Measurements from ENCODE around the gene SCN2B. TPM values are rescaled to one million over a fixed set of nuclear protein-coding genes. Genes with fewer than 3 reads are reported as not detected.

SCN2B gene, protein sequence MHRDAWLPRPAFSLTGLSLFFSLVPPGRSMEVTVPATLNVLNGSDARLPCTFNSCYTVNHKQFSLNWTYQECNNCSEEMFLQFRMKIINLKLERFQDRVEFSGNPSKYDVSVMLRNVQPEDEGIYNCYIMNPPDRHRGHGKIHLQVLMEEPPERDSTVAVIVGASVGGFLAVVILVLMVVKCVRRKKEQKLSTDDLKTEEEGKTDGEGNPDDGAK
- total RNA-seq (2016; rRNA removed; fragmentation: Illumina TruSeq; extraction: Trizol) (0.02 TPM in 1 of 2 replicates, not detected in the other), polyA plus RNA-seq (2011; rRNA removed) (0.01 TPM in 2 replicates), polyA minus RNA-seq (2011; rRNA and poly(A)+ RNA removed; ENCODE audit: low replicate concordance) (not detected in 2 replicates), Bru-seq, nascent RNA (percentile 7 among the genes with signal in this experiment), BruChase-seq, experiment 1, labeled RNA remaining after a 6-hour chase (percentile 7 among the genes with signal in this experiment), BruChase-seq, experiment 2, labeled RNA remaining after a 2-hour chase (not detected)
- not detected in 2 replicates for total RNA-seq (2016; cell fraction: cytosol; rRNA removed; fragmentation: Illumina TruSeq; extraction: Trizol; ENCODE audit: low read depth)
- total RNA-seq (2016; cell fraction: insoluble cytoplasmic fraction; rRNA removed; fragmentation: Illumina TruSeq; extraction: Trizol): 0.02 TPM in 1 of 2 replicates, not detected in the other
- total RNA-seq (2016; cell fraction: membrane; rRNA removed; fragmentation: Illumina TruSeq; extraction: Trizol): not detected in 2 replicates
- not detected in 2 replicates for total RNA-seq (2016; cell fraction: nucleus; rRNA removed; fragmentation: Illumina TruSeq; extraction: Trizol)
- polyA plus RNA-seq (2011; cell fraction: cytosol; rRNA removed): 0.01 and 0.03 TPM in 2 replicates
- 0.02 and 0.03 TPM in 2 replicates for polyA plus RNA-seq (2011; cell fraction: nucleus; rRNA removed)
- 0.03 TPM in 1 of 2 replicates, not detected in the other for polyA plus RNA-seq (2012)
- not detected in 2 replicates for polyA plus RNA-seq (2016; cell fraction: cytosol; fragmentation: Illumina TruSeq; extraction: Trizol; ENCODE audit: low read depth)
- polyA plus RNA-seq (2016; cell fraction: insoluble cytoplasmic fraction; fragmentation: Illumina TruSeq; extraction: Trizol; ENCODE audit: low read depth): 0.03 TPM in 1 of 2 replicates, not detected in the other
- polyA plus RNA-seq (2016; cell fraction: membrane; fragmentation: Illumina TruSeq; extraction: Trizol; ENCODE audit: low read depth): not detected in 2 replicates
- not detected in 2 replicates for polyA plus RNA-seq (2016; cell fraction: nucleus; fragmentation: Illumina TruSeq; extraction: Trizol; ENCODE audit: insufficient read depth, low read depth)
- polyA minus RNA-seq (2011; cell fraction: cytosol; rRNA and poly(A)+ RNA removed): not detected in 2 replicates
- polyA minus RNA-seq (2011; cell fraction: nucleus; rRNA and poly(A)+ RNA removed): not detected in 2 replicates
- long read RNA-seq, experiment 1: 0 reads
- long read RNA-seq, experiment 2: 0 reads

DNA sequence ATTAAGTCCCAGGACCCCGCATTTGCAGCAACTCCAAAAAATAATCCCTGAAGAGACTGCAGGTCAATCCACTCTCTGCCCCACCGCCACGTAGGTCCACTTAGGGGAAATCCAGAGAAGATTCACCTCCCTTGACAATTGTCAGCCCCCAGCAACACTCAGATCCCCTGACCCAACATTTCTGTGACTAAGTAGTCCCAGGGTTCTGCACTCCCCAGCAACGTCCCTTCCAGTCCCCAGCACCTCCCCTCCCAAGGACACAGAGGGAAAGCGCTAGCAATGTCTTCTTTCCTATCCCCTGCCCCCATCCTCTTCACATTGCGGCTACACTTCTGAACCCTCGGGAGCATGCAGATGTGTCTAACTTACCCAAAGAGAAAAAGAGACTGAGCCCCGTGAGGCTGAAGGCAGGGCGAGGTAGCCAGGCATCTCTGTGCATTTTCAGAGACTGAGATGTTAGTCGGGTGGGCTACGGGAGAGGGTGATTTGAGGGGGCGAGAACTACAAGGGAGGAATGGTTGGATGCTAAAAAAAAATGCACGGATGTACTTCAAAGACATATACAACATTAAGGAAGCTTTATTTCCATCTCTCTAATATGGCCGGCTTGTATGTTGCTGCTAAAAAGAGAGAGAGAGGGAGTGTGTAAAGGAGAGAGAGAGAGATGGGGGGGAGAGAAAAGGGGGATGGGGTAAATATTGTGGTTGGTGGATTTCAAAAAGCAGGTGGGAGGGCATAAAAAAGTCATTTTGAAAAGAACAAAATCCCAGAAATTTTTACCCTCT lies at the start of gene SCN2B:
SCN2B (minus strand) TSS at position 647 of the 785 bp plus-strand sequence; CDS start at position 439, 208 bp downstream.
- DNase-seq (ENCODE audit: low spot score) (no peak), FAIRE-seq (no peak), ATAC-seq (no peak)
- H3K9ac ChIP-seq (ENCODE audit: insufficient read depth, low read depth, low read length): no peak within 1 kb of the TSS
- TF ChIP-seq ZNF674 (CRISPR knock-in tag; IDR thresholded peaks at IDR 0.05; ENCODE audit: low read depth) (no peak), ZSCAN21 (CRISPR knock-in tag; IDR thresholded peaks at IDR 0.05; ENCODE audit: borderline replicate concordance) (no peak), HNRNPK (IDR thresholded peaks at IDR 0.05; ENCODE audit: low read depth, low read length, poor library complexity, severe bottlenecking) (peak; percentile 22), ZNF121 (CRISPR knock-in tag; IDR thresholded peaks at IDR 0.05) (no peak), MED1 (CRISPR knock-in tag; IDR thresholded peaks at IDR 0.05) (no peak)
- TF ChIP-seq, protein P1, sequence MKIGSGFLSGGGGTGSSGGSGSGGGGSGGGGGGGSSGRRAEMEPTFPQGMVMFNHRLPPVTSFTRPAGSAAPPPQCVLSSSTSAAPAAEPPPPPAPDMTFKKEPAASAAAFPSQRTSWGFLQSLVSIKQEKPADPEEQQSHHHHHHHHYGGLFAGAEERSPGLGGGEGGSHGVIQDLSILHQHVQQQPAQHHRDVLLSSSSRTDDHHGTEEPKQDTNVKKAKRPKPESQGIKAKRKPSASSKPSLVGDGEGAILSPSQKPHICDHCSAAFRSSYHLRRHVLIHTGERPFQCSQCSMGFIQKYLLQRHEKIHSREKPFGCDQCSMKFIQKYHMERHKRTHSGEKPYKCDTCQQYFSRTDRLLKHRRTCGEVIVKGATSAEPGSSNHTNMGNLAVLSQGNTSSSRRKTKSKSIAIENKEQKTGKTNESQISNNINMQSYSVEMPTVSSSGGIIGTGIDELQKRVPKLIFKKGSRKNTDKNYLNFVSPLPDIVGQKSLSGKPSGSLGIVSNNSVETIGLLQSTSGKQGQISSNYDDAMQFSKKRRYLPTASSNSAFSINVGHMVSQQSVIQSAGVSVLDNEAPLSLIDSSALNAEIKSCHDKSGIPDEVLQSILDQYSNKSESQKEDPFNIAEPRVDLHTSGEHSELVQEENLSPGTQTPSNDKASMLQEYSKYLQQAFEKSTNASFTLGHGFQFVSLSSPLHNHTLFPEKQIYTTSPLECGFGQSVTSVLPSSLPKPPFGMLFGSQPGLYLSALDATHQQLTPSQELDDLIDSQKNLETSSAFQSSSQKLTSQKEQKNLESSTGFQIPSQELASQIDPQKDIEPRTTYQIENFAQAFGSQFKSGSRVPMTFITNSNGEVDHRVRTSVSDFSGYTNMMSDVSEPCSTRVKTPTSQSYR (CRISPR knock-in tag; IDR thresholded peaks at IDR 0.05; ENCODE audit: borderline replicate concordance): no peak
- TF ChIP-seq, protein P2, sequence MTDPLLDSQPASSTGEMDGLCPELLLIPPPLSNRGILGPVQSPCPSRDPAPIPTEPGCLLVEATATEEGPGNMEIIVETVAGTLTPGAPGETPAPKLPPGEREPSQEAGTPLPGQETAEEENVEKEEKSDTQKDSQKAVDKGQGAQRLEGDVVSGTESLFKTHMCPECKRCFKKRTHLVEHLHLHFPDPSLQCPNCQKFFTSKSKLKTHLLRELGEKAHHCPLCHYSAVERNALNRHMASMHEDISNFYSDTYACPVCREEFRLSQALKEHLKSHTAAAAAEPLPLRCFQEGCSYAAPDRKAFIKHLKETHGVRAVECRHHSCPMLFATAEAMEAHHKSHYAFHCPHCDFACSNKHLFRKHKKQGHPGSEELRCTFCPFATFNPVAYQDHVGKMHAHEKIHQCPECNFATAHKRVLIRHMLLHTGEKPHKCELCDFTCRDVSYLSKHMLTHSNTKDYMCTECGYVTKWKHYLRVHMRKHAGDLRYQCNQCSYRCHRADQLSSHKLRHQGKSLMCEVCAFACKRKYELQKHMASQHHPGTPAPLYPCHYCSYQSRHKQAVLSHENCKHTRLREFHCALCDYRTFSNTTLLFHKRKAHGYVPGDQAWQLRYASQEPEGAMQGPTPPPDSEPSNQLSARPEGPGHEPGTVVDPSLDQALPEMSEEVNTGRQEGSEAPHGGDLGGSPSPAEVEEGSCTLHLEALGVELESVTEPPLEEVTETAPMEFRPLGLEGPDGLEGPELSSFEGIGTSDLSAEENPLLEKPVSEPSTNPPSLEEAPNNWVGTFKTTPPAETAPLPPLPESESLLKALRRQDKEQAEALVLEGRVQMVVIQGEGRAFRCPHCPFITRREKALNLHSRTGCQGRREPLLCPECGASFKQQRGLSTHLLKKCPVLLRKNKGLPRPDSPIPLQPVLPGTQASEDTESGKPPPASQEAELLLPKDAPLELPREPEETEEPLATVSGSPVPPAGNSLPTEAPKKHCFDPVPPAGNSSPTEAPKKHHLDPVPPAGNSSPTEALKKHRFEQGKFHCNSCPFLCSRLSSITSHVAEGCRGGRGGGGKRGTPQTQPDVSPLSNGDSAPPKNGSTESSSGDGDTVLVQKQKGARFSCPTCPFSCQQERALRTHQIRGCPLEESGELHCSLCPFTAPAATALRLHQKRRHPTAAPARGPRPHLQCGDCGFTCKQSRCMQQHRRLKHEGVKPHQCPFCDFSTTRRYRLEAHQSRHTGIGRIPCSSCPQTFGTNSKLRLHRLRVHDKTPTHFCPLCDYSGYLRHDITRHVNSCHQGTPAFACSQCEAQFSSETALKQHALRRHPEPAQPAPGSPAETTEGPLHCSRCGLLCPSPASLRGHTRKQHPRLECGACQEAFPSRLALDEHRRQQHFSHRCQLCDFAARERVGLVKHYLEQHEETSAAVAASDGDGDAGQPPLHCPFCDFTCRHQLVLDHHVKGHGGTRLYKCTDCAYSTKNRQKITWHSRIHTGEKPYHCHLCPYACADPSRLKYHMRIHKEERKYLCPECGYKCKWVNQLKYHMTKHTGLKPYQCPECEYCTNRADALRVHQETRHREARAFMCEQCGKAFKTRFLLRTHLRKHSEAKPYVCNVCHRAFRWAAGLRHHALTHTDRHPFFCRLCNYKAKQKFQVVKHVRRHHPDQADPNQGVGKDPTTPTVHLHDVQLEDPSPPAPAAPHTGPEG (CRISPR knock-in tag; IDR thresholded peaks at IDR 0.05): peak; percentile 100
- peaks cover 1 to 19% of the 10 kb centered on the region in 2 experiments; a peak in 2 of 5 replicates for H3K27me3 ChIP-seq (ENCODE audit: control insufficient read depth in 1 of 2, insufficient read depth in 2 of 2, low read length in 2 of 2)
- intact Hi-C loops (cut with micrococcal nuclease; ENCODE audit: unreplicated experiment): no loop called here
- H3K4me3 ChIP-seq (replicated peaks in 1 of 3; ENCODE audit: insufficient read depth in 1 of 3, low read depth in 2 of 3, low read length in 3 of 3): peak within 1 kb of the TSS in 1 of 3 experiments; percentile 7; a peak in 2 of 6 replicates
- no peaks in the 10 kb centered on the region for H3K79me2 ChIP-seq (ENCODE audit: insufficient read depth, low read length)
- CTCF ChIA-PET (ENCODE audit: low intra/inter-chr PET ratio, low total read pairs): no interaction called here
- no peaks in the 10 kb centered on the region for H4K20me1 ChIP-seq (ENCODE audit: insufficient read depth, low read length)
- in situ Hi-C loops (cut with HindIII; ENCODE audit: extremely low pct_ligation_motif_present, low pct_unique_long_range_greater_than_20kb): no loop called here
- peaks cover 51% of the 10 kb centered on the region for H3K4me1 ChIP-seq (ENCODE audit: insufficient read depth, low read length)
- no peaks in the 10 kb centered on the region for H3K9me3 ChIP-seq (ENCODE audit: low read length)
- H3K27ac ChIP-seq (ENCODE audit: extremely low read length, insufficient read depth, low read length): no peak within 1 kb of the TSS
- POLR2A ChIA-PET: no interaction called here
- H3K36me3 ChIP-seq (replicated peaks in 1 of 2; ENCODE audit: control insufficient read depth in 1 of 2, insufficient read depth in 2 of 2, low read length in 2 of 2): no peaks in the 10 kb centered on the region
- peak within 1 kb of the TSS; percentile 62 for H3K4me2 ChIP-seq (ENCODE audit: low read depth, low read length)
- no TSS peak for BruUV-seq (replicated peaks)
- WGBS (ENCODE audit: low lambda C conversion rate): 51% methylated on average over 14 of the region's 14 CpGs
- no peak within 1 kb of the TSS for H2AFZ ChIP-seq (ENCODE audit: low read length)
